ENCODE data around the gene KBTBD12.

DNA sequence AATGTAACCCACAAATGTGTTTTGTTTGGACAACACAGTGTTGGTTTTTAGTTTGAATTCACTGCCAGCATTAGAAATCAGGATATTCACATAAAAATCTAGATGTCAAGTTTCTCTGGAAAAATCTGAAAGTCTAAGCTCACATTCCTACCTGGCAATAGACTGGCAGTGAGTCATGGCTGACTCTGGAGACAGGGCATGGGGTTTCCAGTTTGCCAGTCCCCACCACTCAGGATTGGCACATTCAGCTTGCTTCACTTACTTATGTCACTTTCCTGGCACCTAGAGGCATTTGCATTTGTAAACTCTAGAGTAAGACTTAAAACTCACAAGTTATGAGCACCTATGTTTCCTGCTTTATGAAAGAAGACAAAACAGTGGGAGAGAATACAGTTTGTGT lies 118.1 kb downstream of the KBTBD12 start:
- TF ChIP-seq POLR2AphosphoS5 (IDR thresholded peaks at IDR 0.05): no peak
- TF ChIP-seq, protein P1, sequence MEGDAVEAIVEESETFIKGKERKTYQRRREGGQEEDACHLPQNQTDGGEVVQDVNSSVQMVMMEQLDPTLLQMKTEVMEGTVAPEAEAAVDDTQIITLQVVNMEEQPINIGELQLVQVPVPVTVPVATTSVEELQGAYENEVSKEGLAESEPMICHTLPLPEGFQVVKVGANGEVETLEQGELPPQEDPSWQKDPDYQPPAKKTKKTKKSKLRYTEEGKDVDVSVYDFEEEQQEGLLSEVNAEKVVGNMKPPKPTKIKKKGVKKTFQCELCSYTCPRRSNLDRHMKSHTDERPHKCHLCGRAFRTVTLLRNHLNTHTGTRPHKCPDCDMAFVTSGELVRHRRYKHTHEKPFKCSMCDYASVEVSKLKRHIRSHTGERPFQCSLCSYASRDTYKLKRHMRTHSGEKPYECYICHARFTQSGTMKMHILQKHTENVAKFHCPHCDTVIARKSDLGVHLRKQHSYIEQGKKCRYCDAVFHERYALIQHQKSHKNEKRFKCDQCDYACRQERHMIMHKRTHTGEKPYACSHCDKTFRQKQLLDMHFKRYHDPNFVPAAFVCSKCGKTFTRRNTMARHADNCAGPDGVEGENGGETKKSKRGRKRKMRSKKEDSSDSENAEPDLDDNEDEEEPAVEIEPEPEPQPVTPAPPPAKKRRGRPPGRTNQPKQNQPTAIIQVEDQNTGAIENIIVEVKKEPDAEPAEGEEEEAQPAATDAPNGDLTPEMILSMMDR (IDR thresholded peaks at IDR 0.05 in 8 of 11, conservative IDR thresholded peaks at IDR 0.05 in 3 of 11): no peak
- TF ChIP-seq POLR2A (IDR thresholded peaks at IDR 0.05): no peak

Data from spleen (tissue), 7 donors.